Keratinocyte (primary cell): ENCODE results near the gene MRFAP1. TPM values are rescaled to one million over a fixed set of nuclear protein-coding genes. Genes with fewer than 3 reads are reported as not detected.

Source experiments
- DNase-seq: peaks from one replicate; pipeline ENCODE4 v3.0.0-alpha.2; 2011; ENCODE audit warnings: low read depth, missing footprints, low spot score
- FAIRE-seq: peaks from 2 replicates; lab custom pipeline; 2011; peaks lifted over from hg19 to GRCh38; lab: Jason Lieb, UNC
- H2AFZ ChIP-seq: 2 replicates; pipeline ENCODE4 v1.6.0; 2012; ENCODE audit warnings: low read length, control low read depth, inconsistent platforms; ENCODE audit not compliant: control insufficient read depth
- H3K27ac ChIP-seq: 2 replicates; pipeline ENCODE4 v1.5.1; 2011; ENCODE audit warnings: low read length; ENCODE audit not compliant: control insufficient read depth, insufficient read depth
- H3K27me3 ChIP-seq: 3 replicates; pipeline ENCODE4 v1.6.0; 2011; ENCODE audit warnings: low read length; ENCODE audit not compliant: control insufficient read depth, insufficient read depth; ENCODE audit errors: extremely low read depth
- H3K36me3 ChIP-seq, 2 experiments: 2 replicates in 1 of 2; 3 replicates in 1 of 2; pipeline ENCODE4 v1.5.1; 2011; ENCODE audit warnings: low read length in 2 of 2, mild to moderate bottlenecking in 1 of 2; ENCODE audit not compliant: control insufficient read depth in 2 of 2, insufficient read depth in 2 of 2; ENCODE audit errors: extremely low read depth in 1 of 2
- H3K4me1 ChIP-seq: 3 replicates; pipeline ENCODE4 v1.5.1; 2011; ENCODE audit warnings: low read length; ENCODE audit not compliant: control insufficient read depth, insufficient read depth; ENCODE audit errors: extremely low read depth
- H3K4me2 ChIP-seq: 3 replicates; pipeline ENCODE4 v1.6.0; 2011; ENCODE audit warnings: low read depth, low read length; ENCODE audit not compliant: control insufficient read depth, insufficient read depth; ENCODE audit errors: extremely low read depth
- H3K4me3 ChIP-seq, 3 experiments: fragments of 200-600 bp in 1 of 3; sonication (generic) in 1 of 3; 2 replicates in 2 of 3; 3 replicates in 1 of 3; pipeline ENCODE4 v1.5.1; 2011 to 2016; ENCODE audit warnings: low read length in 3 of 3, mild to moderate bottlenecking in 3 of 3, control low read depth in 2 of 3, inconsistent platforms in 1 of 3, low read depth in 1 of 3, mixed read lengths in 1 of 3, mixed run types in 1 of 3, moderate library complexity in 1 of 3; ENCODE audit not compliant: control insufficient read depth in 2 of 3, insufficient read depth in 2 of 3; ENCODE audit errors: extremely low read depth in 1 of 3
- H3K79me2 ChIP-seq: 2 replicates; pipeline ENCODE4 v1.6.0; 2012; ENCODE audit warnings: low read length; ENCODE audit not compliant: control insufficient read depth, insufficient read depth
- H3K9ac ChIP-seq: 3 replicates; pipeline ENCODE4 v1.6.0; 2011; ENCODE audit warnings: low read length; ENCODE audit not compliant: control insufficient read depth, insufficient read depth; ENCODE audit errors: extremely low read depth
- H3K9me1 ChIP-seq: 3 replicates; pipeline ENCODE4 v1.6.0; 2011; ENCODE audit warnings: low read length; ENCODE audit not compliant: control insufficient read depth, insufficient read depth; ENCODE audit errors: extremely low read depth
- H3K9me3 ChIP-seq: 2 replicates; pipeline ENCODE4 v1.5.1; 2012; ENCODE audit warnings: low read depth, low read length; ENCODE audit not compliant: control insufficient read depth
- H4K20me1 ChIP-seq: 3 replicates; pipeline ENCODE4 v1.6.0; 2011; ENCODE audit warnings: low read length; ENCODE audit not compliant: control insufficient read depth, insufficient read depth; ENCODE audit errors: extremely low read depth
- CTCF ChIP-seq, 3 experiments: IDR thresholded peaks in 1 of 3; conservative IDR thresholded peaks in 1 of 3; optimal IDR thresholded peaks in 1 of 3; 2 replicates in 2 of 3; 3 replicates in 1 of 3; pipeline versions ENCODE3 to v1.5.1; 2011; ENCODE audit warnings: low read length in 3 of 3, mild to moderate bottlenecking in 3 of 3, moderate library complexity in 2 of 3, control low read depth in 1 of 3, inconsistent platforms in 1 of 3; ENCODE audit not compliant: insufficient read depth in 2 of 3; ENCODE audit errors: extremely low read depth in 1 of 3
- EZH2 ChIP-seq: IDR thresholded peaks from one replicate; pipeline ENCODE4 v1.6.1; 2012; ENCODE audit warnings: inconsistent platforms, mild to moderate bottlenecking, low read length, moderate library complexity
- dilution Hi-C: fragments of 300-500 bp; cut with MboI; formaldehyde crosslinking; loops from one replicate; pipeline ENCODE4 v1.7.0; 2020; ENCODE audit warnings: low sequenced_read_pairs; ENCODE audit not compliant: extremely low pct_ligation_motif_present
- polyA plus RNA-seq, 5 experiments: library from polyadenylated mRNA; depleted of rRNA in 3 of 5; stranded (reverse) in 3 of 5; stranded (forward) in 1 of 5; unstranded in 1 of 5; fragments of >200 nt; gene quantifications; 1 replicate in 1 of 5; 2 replicates in 3 of 5; 3 replicates in 1 of 5; pipeline versions ENCODE4 v1.2.1 to v1.2.3, GENCODE V29; 2011 to 2012; ENCODE audit warnings: missing spikeins in 2 of 5, low read depth in 1 of 5, low replicate concordance in 1 of 5

MRFAP1 gene
- polyA plus RNA-seq, 1 donor (not counting 4 experiments of a cell fraction or from before 2014, with no cell fraction given) = 275 TPM

- Histone ChIP-seq H3K4me1 (no peaks in the 10 kb centered on the region), H3K9me1 (no peaks in the 10 kb centered on the region), H3K4me2 (no peak overlapping the region), H3K27ac (no peak overlapping the region), H3K79me2 (no peaks in the 10 kb centered on the region), H4K20me1 (no peaks in the 10 kb centered on the region), H2AFZ (no peak overlapping the region), H3K4me3 (no peak overlapping the region), H3K36me3 (peaks cover 3 to 10% of the 10 kb centered on the region in 2 experiments), H3K9ac (no peak overlapping the region), H3K9me3 (no peaks in the 10 kb centered on the region), H3K27me3 (no peaks in the 10 kb centered on the region)
- dilution Hi-C loops = no loop called here
- FAIRE-seq (no peak), DNase-seq (no peak)
- TF ChIP-seq CTCF (optimal IDR thresholded peaks at IDR 0.05 in 1 of 3, IDR thresholded peaks at IDR 0.05 in 1 of 3, conservative IDR thresholded peaks at IDR 0.05 in 1 of 3; ENCODE audit: extremely low read depth in 1 of 3, insufficient read depth in 2 of 3, low read length in 3 of 3) = no peak
- no peak for TF ChIP-seq EZH2
These were observed 18.9 kb upstream of the MRFAP1 start for GRCh38 chr4:6621556-6621927.

- no peaks in the 10 kb centered on the region for H3K4me1 ChIP-seq
- no peak for FAIRE-seq
- no peaks in the 10 kb centered on the region for H3K9me3 ChIP-seq
- no peak overlapping the region for H3K4me2 ChIP-seq
- H3K79me2 ChIP-seq = no peaks in the 10 kb centered on the region
- TF ChIP-seq CTCF (optimal IDR thresholded peaks at IDR 0.05 in 1 of 3, IDR thresholded peaks at IDR 0.05 in 1 of 3, conservative IDR thresholded peaks at IDR 0.05 in 1 of 3; ENCODE audit: extremely low read depth in 1 of 3, insufficient read depth in 2 of 3, low read length in 3 of 3) = no peak
- no peak for TF ChIP-seq EZH2
- DNase-seq = no peak
- no peak overlapping the region for H3K9ac ChIP-seq
- H3K27me3 ChIP-seq = no peaks in the 10 kb centered on the region
- peaks cover 0 to 3% of the 10 kb centered on the region in 2 experiments for H3K36me3 ChIP-seq
- H2AFZ ChIP-seq = no peak overlapping the region
- dilution Hi-C loops = no loop called here
- H3K4me3 ChIP-seq = no peak overlapping the region
- no peaks in the 10 kb centered on the region for H3K9me1 ChIP-seq
- no peak overlapping the region for H3K27ac ChIP-seq
- H4K20me1 ChIP-seq = no peaks in the 10 kb centered on the region
These were observed 17.7 kb upstream of the MRFAP1 start for GRCh38 chr4:6622744-6623143.
